Liver (tissue), 9 donors: ENCODE measurements around the gene FAM171A1. TPM values are rescaled to one million over a fixed set of nuclear protein-coding genes. Genes with fewer than 3 reads are reported as not detected.

ENCODE experiments used
- DNase-seq: peaks from one replicate; pipeline ENCODE4 v3.0.0-alpha.2; 2017; ENCODE audit warnings: low spot score
- H3K27ac ChIP-seq, 2 donors: one replicate each; pipeline ENCODE4 v1.7.0; 2013; ENCODE audit warnings: inconsistent platforms in 2 of 2, low read length in 2 of 2, control low read depth in 1 of 2, low read depth in 1 of 2, mild to moderate bottlenecking in 1 of 2
- H3K27me3 ChIP-seq, 4 donors: one replicate each; pipeline versions ENCODE4 v1.6.1 to v1.7.0; 2013; ENCODE audit warnings: low read length in 3 of 4, inconsistent platforms in 1 of 4, mild to moderate bottlenecking in 1 of 4, moderate library complexity in 1 of 4; ENCODE audit not compliant: control insufficient read depth in 4 of 4, insufficient read depth in 4 of 4
- H3K36me3 ChIP-seq, 4 donors: one replicate each; pipeline versions ENCODE4 v1.6.1 to v1.7.0; 2013; ENCODE audit warnings: low read length in 3 of 4, mild to moderate bottlenecking in 3 of 4, low read depth in 1 of 4, moderate library complexity in 1 of 4; ENCODE audit not compliant: control insufficient read depth in 4 of 4, insufficient read depth in 3 of 4
- H3K4me1 ChIP-seq, 4 donors: one replicate each; pipeline versions ENCODE4 v1.6.1 to v1.7.0; 2013; ENCODE audit warnings: low read length in 3 of 4, mild to moderate bottlenecking in 3 of 4, moderate library complexity in 1 of 4; ENCODE audit not compliant: control insufficient read depth in 4 of 4, insufficient read depth in 4 of 4
- H3K4me3 ChIP-seq, 3 donors: one replicate each; pipeline versions ENCODE4 v1.6.1 to v1.7.0; 2013; ENCODE audit warnings: low read length in 3 of 3, control low read depth in 1 of 3, low read depth in 1 of 3, mild to moderate bottlenecking in 1 of 3
- H3K9ac ChIP-seq, 2 donors: one replicate each; pipeline ENCODE4 v1.7.0; 2013; ENCODE audit warnings: low read length in 2 of 2, mild to moderate bottlenecking in 2 of 2, moderate library complexity in 2 of 2, control low read depth in 1 of 2, low read depth in 1 of 2
- H3K9me3 ChIP-seq, 4 donors: one replicate each; pipeline versions ENCODE4 v1.6.1 to v1.7.0; 2013; ENCODE audit warnings: low read length in 3 of 4; ENCODE audit not compliant: control insufficient read depth in 4 of 4
- ATF3 ChIP-seq: IDR thresholded peaks from 2 replicates; pipeline ENCODE4 v1.6.1; 2016; ENCODE audit warnings: antibody characterized with exemption
- CTCF ChIP-seq: fragments of 150-350 bp; IDR thresholded peaks from 2 replicates; pipeline ENCODE4 v1.5.1; 2017; ENCODE audit warnings: improper control_type of control experiment, low read depth, low read length; ENCODE audit not compliant: missing input control
- EGR1 ChIP-seq, 2 donors: IDR thresholded peaks; 2 replicates each; pipeline ENCODE4 v1.6.1; 2016 to 2018; ENCODE audit warnings: antibody characterized with exemption in 2 of 2, low read depth in 2 of 2
- FOXA1 ChIP-seq: IDR thresholded peaks from 2 replicates; pipeline ENCODE4 v1.6.1; 2016; ENCODE audit warnings: antibody characterized with exemption
- FOXA2 ChIP-seq: IDR thresholded peaks from 2 replicates; pipeline ENCODE4 v1.6.1; 2016; ENCODE audit warnings: antibody characterized with exemption
- GABPA ChIP-seq, 2 donors: IDR thresholded peaks in 1 of 2; conservative IDR thresholded peaks in 1 of 2; 2 replicates each; pipeline ENCODE4 v1.6.1; 2016; ENCODE audit warnings: antibody characterized with exemption in 2 of 2, mild to moderate bottlenecking in 1 of 2, moderate library complexity in 1 of 2
- HNF4A ChIP-seq, 2 donors: conservative IDR thresholded peaks; 2 replicates each; pipeline ENCODE4 v1.6.1; 2016; ENCODE audit warnings: antibody characterized with exemption in 2 of 2, mild to moderate bottlenecking in 2 of 2
- HNF4G ChIP-seq: IDR thresholded peaks from 2 replicates; pipeline ENCODE4 v1.6.1; 2016; ENCODE audit warnings: antibody characterized with exemption
- JUND ChIP-seq, 2 donors: IDR thresholded peaks; 2 replicates each; pipeline ENCODE4 v1.6.1; 2016; ENCODE audit warnings: antibody characterized with exemption in 2 of 2
- MAX ChIP-seq: IDR thresholded peaks from 2 replicates; pipeline ENCODE4 v1.6.1; 2016; ENCODE audit warnings: antibody characterized with exemption
- NR2F2 ChIP-seq: IDR thresholded peaks from 2 replicates; pipeline ENCODE4 v1.6.1; 2016; ENCODE audit warnings: antibody characterized with exemption
- RAD21 ChIP-seq, 2 donors: IDR thresholded peaks; 2 replicates each; pipeline ENCODE4 v1.6.1; 2016; ENCODE audit warnings: antibody characterized with exemption in 2 of 2, mild to moderate bottlenecking in 2 of 2
- REST ChIP-seq: IDR thresholded peaks from 2 replicates; pipeline ENCODE4 v1.6.1; 2016; ENCODE audit warnings: antibody characterized with exemption, mild to moderate bottlenecking
- RXRA ChIP-seq, 2 donors: IDR thresholded peaks; 2 replicates each; pipeline ENCODE4 v1.6.1; 2017 to 2018; ENCODE audit warnings: antibody characterized with exemption in 2 of 2, mild to moderate bottlenecking in 1 of 2
- SP1 ChIP-seq: IDR thresholded peaks from 2 replicates; pipeline ENCODE4 v1.6.1; 2018; ENCODE audit warnings: antibody characterized with exemption, mild to moderate bottlenecking
- TAF1 ChIP-seq: conservative IDR thresholded peaks from 2 replicates; pipeline ENCODE4 v1.6.1; 2016; ENCODE audit warnings: antibody characterized with exemption, mild to moderate bottlenecking
- YY1 ChIP-seq: IDR thresholded peaks from 2 replicates; pipeline ENCODE4 v1.6.1; 2016; ENCODE audit warnings: antibody characterized with exemption, mild to moderate bottlenecking
- ZBTB33 ChIP-seq: IDR thresholded peaks from 2 replicates; pipeline ENCODE4 v1.6.1; 2016; ENCODE audit warnings: antibody characterized with exemption
- WGBS: extraction: QIAGEN DNeasy Blood & Tissue Kit; methylation state at CpG from one replicate; pipeline ENCODE4 v1.1.7; 2013; 5-methylcytosine and 5-hydroxymethylcytosine counted together
- polyA plus RNA-seq, 2 donors: library from polyadenylated mRNA; stranded (reverse) in 1 of 2; unstranded in 1 of 2; fragments of 200-250 nt in 1 of 2; fragments of >200 nt in 1 of 2; fragmentation: Nextera tagmentation in 1 of 2; extraction: Ambion mirVana in 1 of 2; gene quantifications; one replicate each; pipeline versions ENCODE4 v1.2.1 to v1.2.3, GENCODE V29; 2013 to 2015
- total RNA-seq, 2 donors: library from RNA; depleted of rRNA; stranded (reverse); fragments of >200 nt; gene quantifications; one replicate each; pipeline ENCODE4 v1.2.3, GENCODE V29; 2014
- donor health status: healthy.
- donor health status: healthy.
- donor health status: healthy.
- donor health status: healthy.
- donor health status: healthy.

Gene FAM171A1
- total and polyA plus RNA-seq, 4 donors, result 2.5 to 10.2 (median 7.7) TPM

GRCh38 chr10:15255961-15256360 is 115.1 kb downstream of the FAM171A1 start:
- Histone ChIP-seq H3K27ac (no peak overlapping the region), H3K36me3 (no peaks in the 10 kb centered on the region)
- WGBS, result 94% methylated on average over 6 of the region's 6 CpGs

More at GRCh38 chr10:15255961-15256360, 115.1 kb downstream of the FAM171A1 start:
- Histone ChIP-seq H3K4me3 (no peak overlapping the region), H3K4me1 (no peaks in the 10 kb centered on the region), H3K9ac (no peak overlapping the region), H3K9me3 (no peaks in the 10 kb centered on the region), H3K27me3 (no peaks in the 10 kb centered on the region)
- DNase-seq, result no peak
- TF ChIP-seq CTCF (no peak), REST (no peak), MAX (no peak), RXRA (IDR thresholded peaks at IDR 0.05) (no peak), SP1 (no peak), HNF4A (conservative IDR thresholded peaks at IDR 0.05) (no peak), YY1 (no peak), FOXA2 (no peak), NR2F2 (no peak), HNF4G (no peak), FOXA1 (no peak), GABPA (IDR thresholded peaks at IDR 0.05 in 1 of 2, conservative IDR thresholded peaks at IDR 0.05 in 1 of 2) (no peak), ATF3 (no peak), RAD21 (IDR thresholded peaks at IDR 0.05) (no peak), ZBTB33 (no peak), EGR1 (IDR thresholded peaks at IDR 0.05; ENCODE audit: low read depth in 2 of 2) (no peak), JUND (IDR thresholded peaks at IDR 0.05) (no peak), TAF1 (no peak)
